GM20431 (cell line): ENCODE data around the gene STAC2.

Source experiments
- in situ Hi-C: fragments of 300-500 bp; cut with MseI, MboI; formaldehyde crosslinking; loops from one replicate; pipeline ENCODE4 v1.15.0; 2020; ENCODE audit warnings: low sequenced_read_pairs; ENCODE audit not compliant: unreplicated experiment

The STAC2 gene

DNA sequence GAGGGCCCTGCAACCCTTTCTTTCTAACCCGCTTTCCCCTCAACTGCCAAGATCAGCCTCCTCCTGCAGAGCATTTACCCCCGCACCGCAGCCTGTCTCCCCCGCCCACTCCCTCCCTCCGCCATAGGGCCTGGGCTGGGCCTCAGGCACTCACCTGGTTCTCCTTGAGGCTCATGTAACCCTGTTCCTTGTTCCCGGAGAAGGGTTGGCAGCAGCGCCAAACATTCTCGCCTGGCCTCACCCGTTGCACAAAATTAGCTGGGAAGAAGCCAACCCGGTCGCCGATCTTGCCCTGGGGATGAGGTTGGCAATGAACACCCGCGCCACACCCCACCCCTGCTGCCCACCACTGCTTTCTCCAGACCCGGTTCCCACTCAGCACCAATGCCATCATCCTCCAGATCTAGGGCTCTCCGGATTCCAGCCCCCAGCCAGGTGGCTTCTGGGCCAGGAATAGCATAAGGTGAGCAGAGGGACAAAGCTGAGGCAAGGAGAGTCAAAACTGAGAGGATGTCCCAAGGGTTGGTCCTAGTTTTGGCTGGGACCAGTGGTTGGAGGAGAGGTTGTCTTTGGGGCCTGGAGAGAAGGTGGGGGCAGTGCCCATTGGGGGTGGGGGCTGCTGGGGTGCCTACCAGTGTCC lies 12.8 kb downstream of the STAC2 start:
- in situ Hi-C loops = no loop called here

DNA sequence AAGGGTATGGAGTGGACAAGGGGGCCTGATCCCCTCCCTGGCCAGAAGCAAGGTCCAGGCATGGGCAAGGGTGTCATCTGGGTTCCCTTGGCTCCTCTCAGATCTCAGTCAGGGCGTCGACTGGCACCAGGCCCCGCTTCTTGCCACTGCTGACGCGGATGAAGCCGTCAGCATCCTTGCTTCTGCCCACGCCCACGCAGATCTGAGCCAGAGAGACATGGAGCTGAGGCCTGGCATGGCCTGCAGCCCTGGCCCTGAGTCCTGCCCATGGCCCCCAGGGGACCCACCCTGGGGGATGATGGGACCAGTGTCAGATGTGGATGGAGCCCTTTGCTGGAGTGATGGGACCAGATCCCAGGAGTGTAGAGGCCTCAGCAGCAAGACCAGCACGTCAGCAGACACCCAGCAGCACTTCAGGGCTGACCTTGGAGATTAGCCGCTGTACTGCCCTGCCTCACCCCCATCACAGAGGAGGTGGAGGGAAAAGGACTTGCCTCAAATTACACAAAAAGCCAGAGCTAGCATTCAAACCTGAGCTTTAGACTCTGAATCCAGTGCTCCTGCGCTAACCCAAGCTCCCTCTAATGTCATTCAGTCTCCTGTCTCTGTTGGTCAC lies 13.4 kb downstream of the STAC2 start:
- in situ Hi-C loops = no loop called here

DNA sequence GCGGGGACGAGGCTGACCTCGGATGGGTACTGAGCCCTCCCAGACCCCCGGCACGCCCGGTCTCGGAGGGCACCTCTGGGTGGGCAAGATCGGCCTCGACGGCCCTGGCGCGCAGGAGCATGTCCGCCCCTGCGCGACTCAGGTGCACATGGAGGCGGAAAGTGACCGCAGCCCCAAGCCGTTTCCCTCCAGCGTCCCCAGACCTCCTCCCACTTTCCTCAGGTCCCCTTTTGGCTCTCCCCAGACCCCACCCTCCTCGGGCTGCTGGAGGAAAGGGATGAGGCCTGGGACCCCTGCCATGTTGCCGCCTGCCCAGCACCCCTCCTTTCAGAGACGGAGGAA lies 15.7 kb downstream of the STAC2 start:
- in situ Hi-C loops = no loop called here

DNA sequence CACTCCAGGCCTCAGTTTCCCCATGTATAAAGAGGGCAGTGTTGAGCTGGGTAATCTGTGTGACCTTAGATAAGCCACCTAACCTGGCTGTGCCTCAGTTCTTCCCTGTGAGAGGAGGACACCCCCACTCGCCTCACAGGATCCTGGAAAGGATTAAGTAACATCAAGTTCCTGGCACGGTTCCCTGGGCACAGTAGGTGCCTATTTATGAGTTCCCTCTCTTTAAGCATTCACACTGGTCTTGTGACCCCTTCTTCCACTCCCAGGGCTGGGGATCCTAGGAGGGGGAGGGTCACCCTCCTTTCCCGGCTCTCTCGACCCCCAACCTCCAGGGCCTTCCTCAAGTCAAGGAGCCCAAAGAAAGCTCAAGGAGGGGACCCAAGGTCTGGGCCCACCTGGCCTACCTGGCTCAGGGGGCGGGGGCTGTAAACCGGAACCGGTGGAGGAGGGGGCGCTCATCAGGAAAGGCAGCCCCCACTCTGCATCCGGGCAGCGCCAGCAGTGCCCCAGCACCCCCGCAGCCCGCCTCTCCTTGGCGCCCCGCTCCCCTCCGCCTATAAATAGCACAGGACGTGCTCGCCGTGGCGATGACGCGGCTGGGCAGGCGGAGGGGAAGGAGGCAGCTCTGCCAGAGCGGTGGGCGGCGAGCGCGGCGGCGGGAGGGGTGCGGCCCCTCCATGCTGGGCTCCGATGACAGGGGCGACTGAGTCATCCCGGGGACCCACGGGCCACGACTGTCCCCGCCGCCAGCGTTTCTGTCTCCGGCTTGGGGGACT lies 16.2 kb downstream of the STAC2 start:
- in situ Hi-C loops = no loop called here

DNA sequence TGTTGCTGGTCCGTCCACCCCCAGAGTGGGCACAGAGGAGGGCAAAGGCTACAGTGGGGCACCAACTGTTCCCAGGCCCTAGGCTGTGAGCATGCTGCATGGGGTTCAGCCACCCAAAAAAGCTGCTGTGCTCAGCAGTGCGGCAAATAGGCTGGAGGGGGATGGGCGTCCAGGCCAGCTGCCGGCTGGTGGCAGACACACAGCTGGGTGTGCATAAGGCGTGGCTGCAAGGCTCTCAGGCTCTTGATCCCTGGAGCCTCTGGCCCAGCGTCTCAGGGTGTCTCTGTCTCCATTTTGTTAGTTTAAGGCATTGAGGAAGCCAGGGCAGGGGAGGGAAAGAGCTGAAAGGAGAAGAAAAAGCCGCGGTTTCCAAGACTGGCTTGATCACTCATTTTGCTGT lies 16.9 kb downstream of the STAC2 start:
- in situ Hi-C loops = no loop called here

DNA sequence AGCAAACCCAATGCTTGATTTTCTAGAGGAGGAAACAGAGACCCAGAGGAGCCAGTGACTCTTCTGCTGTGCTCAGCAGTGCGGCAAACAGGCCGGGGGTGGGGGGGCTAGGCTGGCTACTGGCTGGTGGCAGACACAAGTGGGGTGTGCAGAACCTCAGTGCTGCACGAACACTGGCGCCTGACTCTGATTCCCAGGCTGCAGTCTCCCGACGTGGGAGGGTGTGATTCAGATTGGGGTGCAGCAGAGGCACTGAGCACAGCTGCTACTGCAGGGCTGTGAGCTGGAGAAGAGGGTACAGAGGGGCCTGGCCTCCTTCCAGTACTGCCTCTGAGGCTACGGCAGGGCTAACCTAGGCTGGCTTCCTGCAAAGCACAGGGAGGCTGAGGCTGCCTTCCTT lies 17.6 kb downstream of the STAC2 start:
- in situ Hi-C loops = no loop called here

DNA sequence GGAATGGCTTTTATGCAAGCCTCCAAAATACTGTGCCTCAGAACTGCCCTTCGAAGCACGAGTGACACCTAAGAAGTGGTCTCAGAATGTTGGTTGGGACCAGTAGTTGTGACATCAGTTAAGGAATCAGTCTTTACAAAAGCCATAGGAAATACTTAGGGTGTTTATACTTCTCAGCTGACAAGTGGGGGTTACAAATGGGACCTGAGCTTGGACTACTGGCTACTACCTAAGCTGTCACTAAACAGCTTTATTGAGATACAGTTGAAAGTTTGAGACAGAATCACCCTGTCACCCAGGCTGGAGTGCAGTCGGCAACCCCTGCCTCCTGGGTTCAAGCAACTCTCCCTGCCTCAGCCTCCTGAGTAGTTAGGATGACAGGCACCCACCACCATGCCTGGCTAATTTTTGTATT lies 20.6 kb downstream of the STAC2 start:
- in situ Hi-C loops = no loop called here

DNA sequence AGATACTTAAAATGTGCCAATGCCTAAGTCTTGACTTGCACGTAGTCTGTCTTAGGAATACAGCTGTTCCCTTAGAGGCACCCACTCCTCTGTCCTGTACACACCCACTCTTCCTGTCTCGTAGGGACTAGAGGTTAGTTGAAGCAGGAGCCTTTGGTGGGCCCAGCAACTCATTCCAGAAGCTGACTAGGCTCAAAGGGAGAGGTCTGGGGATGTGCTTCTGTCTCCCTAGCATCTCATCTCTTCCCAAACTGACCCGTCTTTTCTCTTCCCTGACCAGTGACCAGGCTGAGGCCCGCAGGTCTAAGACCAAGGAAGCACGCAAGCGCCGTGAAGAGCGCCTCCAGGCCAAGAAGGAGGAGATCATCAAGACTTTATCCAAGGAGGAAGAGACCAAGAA lies 21.5 kb downstream of the STAC2 start:
- in situ Hi-C loops = no loop called here

DNA sequence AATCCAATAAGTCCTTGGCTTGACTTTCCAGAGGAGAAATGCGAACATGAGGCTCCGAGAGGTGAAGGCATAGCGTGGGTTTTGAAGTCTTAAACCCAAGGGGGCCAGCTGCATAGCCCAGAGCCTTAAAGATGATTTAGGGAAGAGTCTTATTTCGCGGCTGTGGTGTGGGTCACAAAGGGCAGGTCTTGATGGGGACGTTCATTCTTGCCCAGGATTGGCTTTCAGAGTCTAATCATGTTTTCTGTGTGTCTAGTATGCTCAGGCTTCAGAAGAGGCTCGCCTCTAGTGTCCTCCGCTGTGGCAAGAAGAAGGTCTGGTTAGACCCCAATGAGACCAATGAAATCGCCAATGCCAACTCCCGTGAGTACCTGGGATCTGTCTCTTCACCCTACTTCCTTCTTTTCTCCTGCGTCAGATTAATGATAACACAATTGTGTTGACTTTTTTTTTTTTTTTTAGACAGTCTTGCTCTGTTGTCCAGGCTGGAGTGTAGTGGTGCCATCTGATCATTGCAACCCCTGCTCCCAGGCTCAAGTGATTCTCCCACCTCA lies 24.7 kb downstream of the STAC2 start:
- in situ Hi-C loops = no loop called here

DNA sequence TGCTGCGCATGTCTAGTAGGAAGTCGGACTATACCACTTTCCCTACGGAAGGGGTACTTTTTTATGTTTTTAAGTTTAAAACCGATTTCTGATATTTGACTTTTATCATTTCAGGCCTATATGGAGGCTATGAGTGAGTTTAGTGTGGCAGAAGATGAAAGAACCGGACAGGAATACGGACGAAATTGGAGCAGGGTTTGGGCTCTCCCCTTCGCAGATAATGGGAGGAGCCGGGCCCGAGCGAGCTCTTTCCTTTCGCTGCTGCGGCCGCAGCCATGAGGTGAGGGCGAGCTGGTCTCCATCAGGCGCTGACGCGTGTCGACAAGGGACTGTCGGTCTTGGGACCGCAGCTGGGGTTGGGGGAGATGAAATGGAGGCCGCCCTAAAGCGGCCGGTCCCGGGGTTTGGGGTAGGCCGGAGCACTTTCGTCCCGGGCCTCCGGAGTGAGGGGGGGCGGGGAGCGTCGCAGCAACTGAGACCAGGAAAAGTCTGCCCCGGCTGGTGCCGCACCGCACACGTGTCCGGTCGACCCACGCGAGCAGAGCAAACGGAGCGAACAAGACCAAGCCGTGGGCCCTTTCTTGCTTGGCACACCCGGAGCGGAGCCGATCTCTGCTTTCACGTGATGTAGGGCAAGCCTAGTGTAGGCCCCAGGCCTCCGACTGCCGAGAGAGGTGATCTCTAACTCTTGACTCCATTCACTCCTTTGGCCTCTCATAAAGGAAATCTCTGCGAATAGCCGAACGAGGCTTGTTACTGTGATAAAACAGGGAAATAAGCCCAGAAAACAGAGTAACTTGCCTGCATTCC lies 25.5 kb downstream of the STAC2 start, which contains the start of gene RPL19:
TSS of gene RPL19 (plus strand) at position 214 of the 810 bp plus-strand sequence. CDS start at position 276, 62 bp downstream.
- in situ Hi-C loops = no loop called here

DNA sequence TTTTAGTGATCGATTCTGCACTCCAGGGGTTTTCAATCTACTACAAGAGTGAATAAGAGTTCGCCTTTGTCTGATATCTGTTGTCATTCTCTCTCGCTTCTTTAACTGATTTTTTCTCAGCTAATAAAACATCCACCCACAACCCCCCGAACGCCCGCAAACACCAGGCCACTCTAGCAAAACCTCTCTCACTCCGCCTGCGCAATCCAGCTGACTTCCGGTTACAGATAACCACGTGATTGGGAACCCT lies 26.0 kb downstream of the STAC2 start:
- in situ Hi-C loops = no loop called here

DNA sequence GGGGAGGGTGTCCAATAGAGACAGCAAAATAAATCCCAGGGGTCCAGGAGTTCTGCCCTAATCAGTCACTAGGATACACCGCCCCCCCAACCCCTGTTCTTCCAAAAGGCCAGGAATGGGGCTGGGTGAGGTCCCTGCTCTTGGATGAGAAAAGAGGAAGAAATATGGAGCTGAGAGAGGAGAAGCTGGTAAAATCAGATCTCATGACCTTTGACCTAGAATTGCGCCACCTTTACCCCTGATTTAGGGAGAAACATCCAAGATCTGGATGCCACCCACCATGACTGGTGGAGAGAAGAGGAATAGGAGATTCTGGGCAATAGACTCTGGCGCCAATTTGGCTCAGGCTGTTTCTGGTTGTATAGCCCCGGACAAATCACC lies 27.6 kb downstream of the STAC2 start:
- in situ Hi-C loops = no loop called here

DNA sequence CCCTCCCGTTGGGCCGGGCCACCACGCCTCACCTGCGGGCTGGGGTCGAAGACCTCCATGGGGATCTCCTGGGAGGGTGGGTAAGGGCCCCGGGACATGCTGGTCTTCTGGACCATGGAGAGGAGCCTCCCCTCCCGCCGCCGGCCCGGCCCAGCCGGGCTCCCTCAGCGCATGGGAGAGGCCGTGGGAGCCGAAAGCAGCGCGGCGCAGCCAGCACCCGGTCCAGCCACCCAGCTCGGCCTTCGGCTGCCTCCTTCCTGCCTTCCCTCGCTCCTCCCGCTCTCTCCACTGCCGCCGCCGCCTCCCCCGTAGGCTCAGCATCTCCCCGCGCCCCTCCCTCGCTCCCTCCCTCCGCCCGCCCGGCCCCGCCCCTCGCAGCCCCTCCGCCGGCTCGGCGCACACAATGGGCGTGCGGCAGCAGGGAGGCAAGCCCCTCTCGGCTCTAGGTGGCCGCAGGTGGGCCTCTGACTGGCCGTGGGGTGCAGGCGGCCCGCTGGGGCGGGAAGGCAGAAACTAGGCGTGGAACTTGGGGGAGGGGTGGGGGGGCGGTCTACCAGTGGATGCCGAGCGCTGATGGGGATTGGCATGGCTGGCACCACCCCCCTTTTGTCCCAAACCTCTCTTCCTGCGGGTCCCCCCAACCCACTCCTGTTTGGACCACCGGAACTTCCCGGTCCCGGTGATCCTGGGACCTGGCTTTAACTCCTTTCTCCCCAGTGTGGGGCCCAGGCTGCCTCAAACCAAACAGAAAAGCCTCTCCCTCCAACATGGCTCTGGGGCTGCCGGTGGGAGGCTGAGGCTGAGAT lies 28.2 kb downstream of the STAC2 start, which contains the start of gene CACNB1:
TSS of gene CACNB1 (minus strand) at position 290 of the 806 bp plus-strand sequence. CDS start at position 116, 174 bp downstream.
- in situ Hi-C loops = no loop called here

DNA sequence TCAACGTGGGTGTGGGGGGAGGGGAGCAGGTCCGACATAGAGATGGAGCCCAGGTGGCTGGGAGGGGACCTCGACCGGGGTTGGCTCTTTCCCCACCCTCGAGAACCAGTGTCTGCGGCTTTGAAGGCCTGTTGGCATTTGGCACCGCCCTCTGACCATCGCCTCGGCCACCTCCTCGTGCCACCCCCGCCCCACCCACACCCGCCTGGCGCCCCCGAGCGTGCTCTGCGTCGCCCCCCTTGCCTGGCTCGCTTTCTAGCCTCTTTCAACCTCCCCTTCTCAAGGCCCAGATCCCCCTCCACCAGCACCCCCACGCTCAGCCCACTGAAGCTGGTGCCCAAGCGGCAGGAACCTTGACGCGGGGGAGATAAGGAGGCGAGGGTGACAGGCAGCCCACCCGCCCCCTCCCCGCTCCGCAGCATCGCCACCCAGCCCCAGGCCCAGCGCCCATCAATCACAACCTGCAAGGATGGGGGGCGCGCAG lies 28.9 kb downstream of the STAC2 start:
- in situ Hi-C loops = no loop called here

DNA sequence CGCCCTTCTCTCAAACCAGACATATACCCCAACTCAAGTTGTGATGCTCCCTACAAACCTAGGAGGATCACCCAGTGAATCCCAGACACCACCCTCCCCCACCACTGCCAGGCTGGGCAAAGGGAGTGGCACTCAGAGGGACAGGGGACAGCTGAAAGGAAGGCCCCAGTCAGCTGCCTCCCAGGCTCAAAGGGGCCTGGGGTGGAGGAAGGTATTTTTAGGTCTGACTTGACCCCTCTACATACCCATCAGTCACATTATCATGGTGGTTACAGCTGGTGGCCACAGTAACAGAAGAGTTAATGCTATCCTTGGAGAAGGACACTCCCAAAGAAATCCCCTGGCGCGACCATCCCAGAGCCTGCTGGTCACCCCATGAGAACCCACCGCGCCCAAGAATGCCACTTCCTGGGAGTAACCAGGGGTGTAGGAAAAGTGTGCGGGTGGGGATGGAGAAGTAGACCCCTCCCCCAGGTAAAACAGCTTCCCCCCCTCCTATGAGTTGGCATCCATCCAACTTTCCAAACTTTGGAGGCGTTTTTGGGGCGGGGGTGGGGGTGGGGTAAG lies 29.4 kb downstream of the STAC2 start:
- in situ Hi-C loops = no loop called here

DNA sequence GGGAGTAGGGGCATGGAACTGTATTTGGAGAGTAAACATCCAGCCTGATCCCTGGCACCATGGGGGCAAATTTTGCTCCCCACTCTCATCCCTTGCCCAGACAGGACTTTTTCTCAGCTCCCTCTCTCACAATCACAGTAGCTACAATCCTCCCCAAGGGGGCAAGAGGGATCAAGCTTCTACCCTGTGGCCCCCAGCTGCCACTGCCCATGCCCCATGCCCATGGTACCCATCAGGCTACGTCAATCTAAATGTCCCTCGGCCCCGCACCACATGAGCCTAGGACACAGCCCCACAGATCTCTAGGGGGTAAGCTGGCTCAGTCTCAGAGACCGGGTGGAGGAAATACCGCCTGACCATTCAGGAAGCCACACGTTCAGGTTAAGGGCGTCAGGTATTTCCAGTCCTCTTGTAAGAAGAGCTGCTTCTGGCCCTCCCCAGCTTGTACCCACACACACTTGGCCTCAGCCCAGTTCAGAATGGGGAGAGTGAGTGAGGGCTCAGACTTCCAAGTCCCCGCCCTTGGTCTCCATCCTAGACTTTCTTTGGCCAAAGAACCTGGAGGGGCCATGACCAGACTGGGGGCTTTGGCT lies 30.1 kb downstream of the STAC2 start:
- in situ Hi-C loops = no loop called here

DNA sequence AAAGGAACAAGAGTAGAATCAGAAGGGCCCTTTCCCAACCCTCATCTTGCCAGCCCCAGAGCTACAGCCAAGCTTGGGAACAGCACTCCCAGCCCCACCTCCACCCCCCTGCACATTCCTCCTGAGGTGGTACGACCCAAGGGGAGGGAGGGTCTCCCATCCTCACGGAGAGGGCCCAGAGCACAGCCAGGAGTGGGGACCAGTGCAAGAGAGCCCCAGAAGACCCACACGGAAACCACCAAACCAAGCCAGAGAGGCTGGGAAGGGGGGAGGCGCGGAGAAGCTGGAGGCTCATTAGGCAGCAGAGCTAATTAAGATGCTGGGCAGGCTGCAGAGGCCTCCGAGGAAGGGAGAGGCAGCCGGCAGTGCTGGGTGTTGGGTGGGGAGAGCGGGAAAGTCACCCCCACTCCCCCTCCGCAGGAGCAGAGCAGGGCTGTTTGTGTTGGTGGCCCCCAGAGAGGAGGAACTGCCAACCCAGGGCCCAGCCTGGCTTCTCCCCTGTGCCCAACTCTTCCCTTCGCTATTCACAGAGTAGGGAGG lies 30.7 kb downstream of the STAC2 start:
- in situ Hi-C loops = no loop called here

DNA sequence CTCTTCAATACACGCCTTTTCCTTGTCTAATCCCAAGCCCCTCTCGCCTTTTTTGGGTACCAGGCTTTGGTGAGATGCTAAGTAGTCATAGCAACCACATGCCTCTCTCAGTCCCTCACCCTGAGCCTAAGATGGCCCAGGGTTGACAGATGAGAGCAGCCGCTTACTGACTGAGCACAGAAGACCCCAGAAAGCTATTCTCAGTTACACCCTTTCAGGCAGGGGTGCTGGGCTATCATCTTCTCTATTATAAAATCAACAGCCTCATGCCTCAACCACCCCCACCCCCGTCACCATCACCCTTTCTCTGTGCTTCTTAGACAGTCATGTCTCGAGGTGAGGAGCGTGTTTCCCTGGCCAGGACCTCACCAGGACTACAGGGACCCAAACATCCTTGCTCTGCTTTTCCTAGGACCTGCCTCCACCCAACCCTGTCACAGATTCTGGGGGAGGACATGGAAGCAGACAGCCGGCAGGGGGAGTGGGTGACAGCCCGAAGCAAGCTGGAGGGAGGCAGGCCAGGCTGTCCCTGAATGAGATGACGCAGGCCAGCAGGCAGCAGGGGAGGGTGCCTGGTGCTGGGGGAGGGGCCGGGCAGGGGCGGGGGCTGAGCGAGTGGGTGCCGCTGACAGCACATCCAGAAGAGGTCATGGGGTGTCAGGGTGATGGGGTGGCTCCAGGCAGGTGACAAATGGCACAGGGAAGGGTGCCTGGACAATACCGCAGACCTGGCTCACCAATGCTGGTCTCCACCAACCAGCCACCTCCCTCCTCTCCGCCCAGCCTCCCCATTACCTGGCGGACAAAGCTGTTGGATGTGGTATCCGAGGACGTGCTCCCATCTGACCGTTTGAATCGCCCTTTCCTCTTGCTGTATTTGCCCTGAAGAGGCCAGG lies 31.4 kb downstream of the STAC2 start:
- in situ Hi-C loops = no loop called here
